Middle frontal gyrus (tissue), 1 donor: ENCODE results near the gene RRBP1.
"Not testable (repeated sequence)": the region's sequence is repeated elsewhere in the genome, so short reads cannot be mapped to it uniquely, and the experiment has no call there.

Experiments
- DNase-seq: peaks from one replicate; pipeline ENCODE4 v3.0.0-alpha.2; 2015; ENCODE audit warnings: low spot score; ENCODE audit errors: extremely low spot score

Gene RRBP1

DNA sequence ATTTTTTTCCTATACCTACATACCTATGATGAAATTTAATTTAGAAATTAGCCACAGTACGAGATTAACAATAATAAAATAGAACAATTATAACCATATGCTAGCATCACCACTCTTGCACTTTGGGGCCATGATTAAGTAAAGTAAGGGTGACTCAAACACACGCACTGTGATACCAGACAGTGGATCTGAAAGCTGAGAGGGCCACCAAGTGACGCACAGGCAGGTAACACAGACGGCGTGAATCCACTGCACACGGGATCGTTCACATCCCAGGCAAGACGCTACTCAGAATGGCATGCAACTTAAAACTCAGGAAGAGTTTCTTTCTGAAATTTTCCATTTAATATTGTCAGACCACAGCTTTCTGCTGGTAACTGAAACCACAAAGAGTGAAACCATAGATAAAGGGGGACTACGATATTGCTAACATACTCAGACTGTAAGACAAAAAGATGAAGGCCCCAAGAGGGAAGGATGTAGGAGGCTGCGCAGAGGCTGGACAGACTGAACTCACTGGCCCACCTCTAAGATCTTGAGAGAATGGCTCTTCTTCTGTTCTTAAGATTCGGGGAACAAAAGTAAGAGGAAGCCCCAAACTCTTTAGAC, 17.9 kb downstream of the RRBP1 start:
- DNase-seq: no peak

DNA sequence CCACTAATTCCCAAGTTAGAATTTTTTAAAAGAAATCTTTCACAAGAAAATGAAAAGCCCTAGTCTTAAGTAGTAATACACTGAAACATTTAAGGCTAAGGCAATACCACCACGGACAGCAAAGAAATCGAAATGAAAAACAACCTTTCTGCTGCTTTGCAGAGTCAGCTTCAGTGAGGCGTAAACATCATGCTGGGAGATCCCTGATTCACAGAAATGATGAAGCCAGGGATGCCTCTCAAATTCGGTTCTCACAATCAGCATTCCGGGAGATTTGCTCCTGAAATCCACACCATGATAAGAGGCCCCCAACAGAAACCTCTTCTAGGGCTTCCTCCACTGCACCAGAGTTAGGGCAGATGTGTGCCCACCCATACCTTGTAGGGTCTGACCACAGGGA, 18.6 kb downstream of the RRBP1 start:
- no peak for DNase-seq

DNA sequence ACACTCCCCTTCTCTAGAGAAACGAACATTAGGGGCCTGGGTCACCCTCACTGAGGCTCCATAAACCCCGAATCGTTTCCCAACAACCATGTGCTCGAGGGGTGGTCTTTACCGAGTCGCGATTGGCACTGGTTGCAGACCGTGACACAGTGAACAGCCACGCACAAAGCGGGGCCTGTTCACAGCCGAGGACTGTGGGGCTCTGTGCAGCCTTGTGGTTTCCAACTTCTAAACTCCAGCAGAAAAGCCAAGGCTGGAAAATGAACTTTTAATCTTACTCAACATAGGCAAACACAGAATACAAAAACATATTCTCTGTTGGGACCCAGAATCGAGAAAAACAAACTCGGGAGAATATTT, 19.0 kb downstream of the RRBP1 start:
- no peak for DNase-seq

DNA sequence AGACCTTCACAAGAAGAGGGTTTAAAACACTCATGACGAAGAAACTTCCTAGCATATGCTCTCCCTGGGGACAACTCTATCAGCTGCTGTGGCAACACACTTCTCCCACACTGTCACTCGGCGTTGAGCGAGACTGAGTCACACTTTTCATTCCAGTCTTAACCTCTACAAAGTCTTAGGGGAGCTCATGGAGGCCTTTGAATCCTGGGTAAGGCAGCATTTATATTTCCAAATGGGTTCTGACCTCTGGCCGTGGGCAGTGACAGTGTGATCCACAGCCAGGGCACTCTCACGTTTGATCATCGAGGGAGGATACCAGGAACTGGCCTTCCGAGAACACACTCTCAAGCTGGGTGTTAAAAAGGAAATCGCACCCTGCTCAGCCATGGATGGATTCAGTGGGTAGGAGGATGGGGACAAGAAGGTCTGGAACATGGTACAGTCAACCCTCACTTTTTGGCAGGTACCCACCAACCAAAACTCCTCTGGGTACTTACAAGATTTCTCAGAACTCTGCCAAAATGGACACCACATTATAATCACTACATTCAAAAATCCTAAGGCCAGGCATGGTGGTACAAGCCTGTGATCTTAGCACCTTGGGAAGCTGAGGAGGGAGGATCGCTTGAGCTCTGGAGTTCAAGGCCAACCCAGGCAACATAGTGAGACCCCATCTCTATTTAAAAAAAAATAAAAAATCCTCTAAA, 19.6 kb downstream of the RRBP1 start:
- DNase-seq: no peak

DNA sequence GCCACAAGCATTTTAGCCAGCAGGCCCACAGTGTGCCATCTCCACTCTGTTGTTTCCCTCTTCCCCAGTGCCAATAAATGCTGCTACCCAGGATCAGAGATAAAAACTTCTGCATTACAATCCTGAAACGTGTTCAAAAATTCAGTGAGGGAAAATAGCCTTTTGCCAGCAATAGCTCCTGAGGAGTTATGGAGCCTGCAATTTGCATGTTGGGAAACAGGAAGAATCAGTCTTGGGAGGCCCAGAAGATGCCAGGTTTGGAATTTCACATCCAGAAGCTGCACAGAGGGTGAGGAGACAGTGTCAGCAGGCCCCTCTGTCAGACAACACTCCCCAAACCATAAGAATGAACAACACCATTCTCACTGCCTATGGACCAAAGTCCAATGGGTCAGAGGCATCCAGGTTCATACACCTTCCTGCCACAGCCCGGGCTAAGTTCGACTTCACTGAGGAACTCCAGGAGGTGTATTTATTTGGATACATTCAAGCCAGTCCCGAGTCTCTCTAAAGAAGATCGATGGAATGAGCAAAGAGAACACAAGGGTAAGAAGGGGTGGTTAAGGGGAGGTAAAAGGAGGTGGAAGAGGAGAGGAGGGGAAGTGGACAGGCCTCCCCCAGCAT, 20.8 kb downstream of the RRBP1 start:
- DNase-seq: no peak

DNA sequence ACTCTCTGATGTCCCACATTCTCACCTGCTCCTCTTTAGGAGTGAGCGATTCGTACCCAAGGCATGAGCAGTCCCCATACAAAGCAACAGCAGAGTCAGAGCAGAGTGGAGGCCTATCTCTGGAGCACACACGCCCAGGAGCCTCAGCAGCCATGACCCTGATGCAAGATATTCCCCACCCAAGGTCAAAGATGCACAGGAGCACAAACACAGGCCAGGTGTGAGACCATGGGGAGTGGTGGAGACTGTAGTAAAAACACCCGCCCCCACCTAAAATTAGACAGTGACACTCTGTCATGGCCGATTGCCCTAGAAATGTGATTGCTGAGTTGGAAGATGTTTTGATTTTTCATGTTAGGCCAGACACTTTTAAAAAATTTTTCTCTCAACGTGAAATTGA, 21.4 kb downstream of the RRBP1 start:
- no peak for DNase-seq

DNA sequence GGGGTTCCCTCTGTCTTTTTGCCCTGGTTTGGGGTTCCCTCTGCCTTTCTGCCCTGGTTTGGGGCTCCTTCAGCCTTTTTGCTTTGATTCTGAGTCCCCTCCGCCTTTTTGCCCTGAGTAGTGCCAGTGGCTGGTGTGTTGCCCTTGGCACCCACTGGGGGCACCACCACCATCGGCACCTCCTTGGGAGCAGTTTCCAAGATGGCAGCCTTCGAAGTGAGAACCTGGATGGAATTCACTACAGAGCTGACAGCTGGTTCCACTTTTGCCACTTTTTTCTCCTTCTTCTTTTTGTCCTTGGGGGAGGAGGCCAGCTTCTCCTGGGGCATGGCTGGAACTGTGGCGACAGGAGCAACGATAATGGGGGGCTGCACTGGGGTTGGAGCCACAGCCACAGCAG, 22.2 kb downstream of the RRBP1 start:
- no peak for DNase-seq

DNA sequence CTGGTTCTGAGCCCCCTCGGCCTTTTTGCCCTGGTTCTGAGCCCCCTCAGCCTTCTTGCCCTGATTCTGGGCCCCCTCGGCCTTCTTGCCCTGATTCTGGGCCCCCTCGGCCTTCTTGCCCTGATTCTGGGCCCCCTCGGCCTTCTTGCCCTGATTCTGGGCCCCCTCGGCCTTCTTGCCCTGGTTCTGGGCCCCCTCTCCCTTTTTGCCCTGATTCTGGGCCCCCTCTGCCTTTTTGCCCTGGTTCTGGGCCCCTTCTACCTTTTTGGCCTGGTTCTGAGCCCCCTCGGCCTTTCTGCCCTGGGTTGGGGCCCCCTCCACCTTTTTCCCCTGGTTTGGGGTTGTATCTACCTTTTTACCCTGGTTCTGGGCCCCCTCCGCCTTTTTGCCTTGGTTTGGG, 22.7 kb downstream of the RRBP1 start:
- not testable (repeated sequence) for DNase-seq

DNA sequence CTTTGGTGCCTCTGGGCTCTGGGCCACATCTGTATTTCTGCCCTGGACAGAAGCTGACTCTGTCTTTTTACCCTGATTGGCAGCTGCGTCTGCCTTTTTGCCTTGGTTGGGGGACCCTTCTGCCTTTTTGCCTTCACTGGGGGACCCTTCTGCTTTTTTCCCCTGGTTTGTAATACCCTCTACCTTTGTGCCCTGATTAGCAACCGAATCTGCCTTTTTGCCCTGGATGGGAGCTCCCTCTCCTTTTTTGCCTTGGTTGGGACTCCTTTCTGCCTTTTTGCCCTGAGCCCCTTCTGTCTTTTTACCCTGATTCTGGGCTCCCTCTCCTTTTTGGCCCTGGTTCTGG, 23.4 kb downstream of the RRBP1 start:
- no peak for DNase-seq

DNA sequence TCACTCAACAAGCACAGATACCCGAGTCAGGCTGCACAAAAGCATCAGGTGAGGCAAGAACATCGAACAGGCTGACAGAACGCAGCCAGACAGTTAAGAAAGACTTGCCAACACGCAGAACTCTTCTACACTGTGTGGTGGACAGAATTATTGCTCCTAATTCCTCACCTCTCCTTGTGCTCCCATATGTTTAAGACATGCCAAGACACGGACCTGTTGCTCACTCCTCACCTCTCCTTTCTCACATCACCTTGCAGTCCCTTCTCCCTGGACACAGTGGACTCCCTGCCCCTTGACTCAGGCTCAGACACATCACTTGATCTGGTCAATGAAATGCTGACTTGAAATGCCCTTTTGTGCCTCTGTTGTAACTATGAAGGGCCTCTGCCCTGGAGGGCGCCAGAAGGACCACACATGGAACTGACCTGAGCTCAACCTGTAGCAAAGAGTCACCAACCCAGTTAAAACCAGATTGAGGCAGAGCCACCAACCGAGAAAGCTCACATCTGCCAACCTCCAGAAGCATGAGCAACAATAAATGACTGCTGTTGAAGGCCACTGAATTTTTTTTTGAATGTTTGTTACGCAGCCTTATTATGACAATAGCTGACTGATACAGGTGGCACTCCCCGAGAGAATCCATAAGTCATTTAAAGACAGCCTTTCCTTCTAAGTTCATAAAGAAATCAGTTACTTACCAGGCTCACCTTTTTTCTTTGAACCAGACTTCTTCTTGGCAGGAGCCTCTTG, 24.0 kb downstream of the RRBP1 start:
- DNase-seq: no peak

DNA sequence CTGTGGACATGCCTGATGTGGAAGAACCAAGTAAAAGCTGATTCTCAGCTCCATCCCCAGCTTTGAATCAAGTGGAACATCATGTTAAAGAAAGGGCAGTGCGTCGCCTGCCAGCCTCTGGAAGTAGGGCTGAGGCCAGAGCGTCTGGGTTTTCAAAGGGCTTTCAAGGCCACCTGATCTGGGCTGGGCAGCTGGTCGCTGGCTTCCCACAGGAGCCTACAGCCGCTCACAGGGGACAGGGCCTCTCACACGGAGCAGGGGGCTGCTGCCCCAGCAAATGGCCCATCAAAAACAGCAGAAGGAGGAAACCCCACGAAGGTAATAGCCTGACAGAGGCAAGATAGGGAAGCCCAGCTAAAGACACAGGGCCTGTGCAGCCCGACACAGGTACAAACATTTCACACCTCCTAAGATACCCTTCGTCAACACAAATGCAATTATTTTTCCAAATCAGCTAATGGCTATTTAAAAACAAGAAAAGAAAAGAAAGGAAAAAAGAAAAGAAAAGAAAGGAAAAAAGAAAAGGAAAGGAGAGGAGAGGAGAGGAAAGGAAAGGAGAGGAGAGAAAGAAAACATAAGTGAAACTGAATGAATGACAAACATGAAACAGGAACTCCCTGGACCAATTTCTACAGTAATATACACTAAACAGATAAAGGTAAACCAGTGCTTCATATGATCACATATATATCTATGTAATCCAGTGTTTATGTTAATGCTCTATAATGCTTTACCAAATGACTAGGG, 24.8 kb downstream of the RRBP1 start:
- no peak for DNase-seq

DNA sequence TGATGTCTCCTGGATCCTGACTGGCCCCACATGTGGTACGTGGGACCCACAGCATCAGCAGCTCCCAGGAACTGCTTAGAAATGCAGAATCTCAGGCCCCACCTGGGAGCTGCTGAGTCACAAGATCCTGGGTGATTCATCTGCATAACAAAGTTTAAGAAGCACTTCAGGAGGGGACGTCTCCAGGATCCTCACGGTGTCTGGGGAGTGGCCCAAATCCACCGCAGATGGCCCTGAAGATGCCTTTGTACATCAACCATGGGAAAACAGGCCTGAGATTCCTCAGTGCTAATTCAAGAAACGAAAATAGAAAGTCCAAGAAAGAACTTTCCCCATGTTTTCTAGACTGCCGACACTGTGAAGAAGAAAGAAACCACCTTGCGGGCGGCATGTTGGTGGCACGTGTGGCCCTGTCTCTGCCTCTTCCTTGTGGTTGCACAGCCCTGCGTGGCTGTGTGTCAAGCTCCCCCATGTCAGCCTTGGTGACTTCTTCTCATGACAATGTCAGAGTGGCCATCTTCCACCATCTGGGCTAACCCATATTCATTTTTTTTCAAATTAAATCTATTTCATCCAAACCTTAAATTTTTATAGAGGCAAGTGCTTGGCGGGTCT, 26.1 kb downstream of the RRBP1 start:
- no peak for DNase-seq

DNA sequence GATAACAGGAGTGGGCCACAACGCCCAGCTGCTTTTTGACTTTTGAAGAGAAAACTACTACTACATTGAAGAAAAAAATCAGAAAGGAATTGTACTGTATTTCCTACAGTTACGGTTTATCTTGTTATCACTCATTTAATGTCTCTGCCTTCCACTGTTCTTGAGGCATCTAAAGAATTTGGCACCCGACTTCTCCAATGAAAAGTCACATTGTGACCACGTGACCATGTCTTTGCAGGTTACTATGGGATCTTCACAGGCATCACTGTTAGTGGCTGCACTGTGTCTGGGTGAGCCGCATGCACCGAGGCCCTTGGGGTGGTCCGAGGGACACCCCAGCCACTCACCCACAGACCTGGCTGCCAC, 26.8 kb downstream of the RRBP1 start:
- DNase-seq: no peak

DNA sequence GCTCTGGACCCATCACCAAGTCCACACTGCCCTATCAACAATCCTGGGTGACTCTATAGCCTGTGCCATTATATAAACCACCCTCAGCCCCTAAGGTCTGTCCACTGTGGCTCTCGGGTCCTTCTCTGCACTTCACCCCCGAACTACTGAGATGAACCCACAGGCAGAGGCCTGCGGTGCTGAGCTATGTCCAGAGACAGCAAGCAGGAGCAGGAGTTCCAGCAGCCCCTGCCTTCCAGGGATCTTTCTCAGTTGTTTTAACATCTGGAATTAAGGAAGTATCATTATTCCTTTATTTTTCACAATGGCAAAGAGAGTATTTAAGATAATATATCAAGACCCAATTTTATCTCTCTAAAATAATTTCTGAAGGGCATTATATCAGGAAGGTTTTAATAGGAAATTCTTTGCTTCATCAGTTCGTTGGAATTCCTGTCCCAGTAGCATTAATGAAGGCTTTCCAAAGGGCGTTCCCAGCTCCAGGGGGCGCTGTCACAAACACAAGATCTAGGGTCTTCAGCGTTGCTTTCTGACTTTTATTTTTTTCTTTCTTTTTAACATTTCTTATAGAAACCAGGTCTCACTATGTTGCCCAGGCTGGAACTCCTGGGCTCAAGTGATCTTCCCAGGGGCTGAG, 27.3 kb downstream of the RRBP1 start:
- no peak for DNase-seq

DNA sequence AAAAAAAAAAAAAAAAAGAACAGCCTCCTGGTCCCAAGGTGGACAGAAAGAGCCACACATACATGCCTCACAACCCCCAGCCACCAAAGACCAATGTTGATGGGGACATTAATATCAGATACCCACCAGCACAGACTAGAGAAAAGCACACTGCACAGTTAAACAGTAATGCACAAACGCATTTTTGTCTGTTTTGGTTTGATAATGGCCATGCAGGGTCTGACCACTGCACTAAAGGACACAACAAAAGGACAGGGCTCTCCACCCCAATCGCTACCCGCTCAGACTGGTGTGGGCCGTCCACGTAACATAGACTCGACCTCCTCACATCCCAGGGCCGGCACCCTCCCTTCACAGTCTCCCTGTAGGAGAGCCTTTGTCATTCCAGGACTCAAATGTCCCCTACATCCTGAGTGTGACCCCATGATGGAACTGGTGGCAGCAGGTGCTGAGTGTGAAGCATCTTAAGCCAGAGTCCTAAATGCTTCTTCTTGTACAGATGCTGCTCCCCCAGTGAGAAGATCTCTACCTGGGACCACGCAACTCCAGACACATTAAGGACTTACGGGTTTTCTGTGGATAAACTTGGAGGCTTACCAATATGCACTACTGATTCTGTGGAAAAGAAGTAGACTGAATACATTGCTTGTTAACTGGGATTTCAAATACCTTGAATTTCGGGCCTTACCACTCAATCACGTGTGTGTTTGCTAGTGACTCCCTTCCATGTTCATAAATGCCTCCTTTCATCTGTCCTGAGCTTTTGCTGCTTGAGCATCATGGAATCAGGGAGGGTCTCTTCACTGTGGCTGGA, 28.0 kb downstream of the RRBP1 start:
- no peak for DNase-seq

DNA sequence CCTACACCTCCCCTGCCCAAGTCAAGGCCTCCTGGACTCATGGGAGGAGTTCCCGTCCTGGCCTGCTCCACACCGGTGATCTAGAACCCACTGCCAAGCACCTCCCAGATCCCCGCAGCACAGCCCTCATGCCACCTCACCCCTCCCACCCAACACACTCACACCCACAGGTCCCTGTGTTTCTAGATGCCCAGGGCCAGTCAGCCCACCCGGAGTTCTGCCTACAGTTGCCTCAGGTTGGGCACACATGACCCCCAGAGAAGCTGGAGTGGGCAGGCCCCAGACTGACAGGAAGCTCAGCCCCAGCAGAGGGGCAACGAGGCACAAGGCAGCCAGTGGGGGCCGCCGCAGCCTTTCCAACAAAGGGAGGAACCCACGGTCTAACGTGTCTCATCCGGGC, 29.6 kb downstream of the RRBP1 start:
- no peak for DNase-seq

DNA sequence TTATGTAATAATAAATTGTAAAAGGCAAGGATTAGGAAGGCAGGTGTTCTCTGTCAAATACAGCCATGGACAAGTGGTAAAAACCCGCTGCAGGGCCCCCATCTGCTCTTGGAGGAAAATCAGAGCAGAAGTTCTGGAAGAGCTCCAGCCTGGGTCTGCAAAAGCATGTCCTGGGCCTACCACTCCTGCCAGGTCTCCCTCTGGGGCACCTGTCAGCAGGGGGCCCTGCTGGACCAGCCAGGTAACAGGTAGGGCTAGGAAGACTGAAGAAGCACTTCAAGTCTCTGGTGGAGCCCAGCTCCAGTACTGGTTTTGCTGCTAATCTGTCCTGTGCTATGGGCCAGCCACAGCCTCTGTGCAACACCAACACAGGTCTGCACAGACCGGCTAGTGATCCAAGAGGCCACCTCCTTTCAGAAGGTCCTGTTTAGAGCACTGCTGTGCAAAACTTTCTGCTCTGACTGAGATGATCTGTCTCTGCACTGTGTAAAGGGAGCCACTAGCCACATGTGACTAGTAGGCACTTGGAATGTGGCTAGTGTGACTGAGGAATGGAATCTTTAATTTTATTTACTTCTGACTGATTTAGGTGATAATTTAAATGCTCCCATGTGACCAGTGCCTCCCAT, 30.2 kb downstream of the RRBP1 start:
- DNase-seq: no peak

DNA sequence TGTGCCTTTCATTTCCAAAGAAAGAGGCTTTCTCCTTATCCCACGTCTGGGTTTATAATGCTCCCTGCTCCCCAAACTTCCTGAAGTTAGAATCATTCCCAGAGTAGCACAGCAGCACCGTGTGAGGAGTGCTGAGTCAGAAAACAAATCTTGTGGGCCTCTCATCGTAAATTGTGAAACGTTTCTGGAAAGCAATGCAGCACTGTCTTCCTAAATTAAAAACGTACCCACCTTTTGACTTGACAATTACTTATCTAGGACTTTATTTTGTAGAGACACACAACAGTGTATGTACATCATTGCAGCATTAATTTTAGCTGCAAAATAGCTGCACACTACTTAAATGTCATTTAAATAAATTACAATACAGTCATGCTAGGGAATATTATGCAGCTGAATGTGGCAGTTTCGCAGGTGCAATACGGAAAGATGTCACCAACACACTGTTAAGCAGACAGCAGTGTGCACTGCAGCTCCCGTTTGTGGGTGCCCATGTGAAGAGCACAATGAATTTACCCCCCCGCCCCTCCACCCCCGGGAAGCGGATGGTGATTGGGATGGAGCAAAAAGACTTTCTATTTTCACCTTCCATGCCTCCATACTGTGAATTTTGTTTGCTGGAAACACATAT, 30.8 kb downstream of the RRBP1 start:
- no peak for DNase-seq
